GM23338 (cell line): Measurements from ENCODE around the gene CAMTA1. TPM values are rescaled to one million over a fixed set of nuclear protein-coding genes. Genes with fewer than 3 reads are reported as not detected.

Experiments
- ATAC-seq: fragments of 200-7000 bp; cut with Tn5 transposase; 3 replicates; pipeline ENCODE4 v1.9.1; 2020
- DNase-seq: peaks from one replicate; pipeline ENCODE4 v3.0.0-alpha.2; 2015; ENCODE audit warnings: low spot score
- H2AFZ ChIP-seq: fragments of 200-600 bp; sonication (generic); 2 replicates; pipeline ENCODE4 v1.8.0; 2016; ENCODE audit warnings: antibody characterized with exemption, mild to moderate bottlenecking, moderate library complexity
- H3F3A ChIP-seq: fragments of 200-600 bp; sonication (generic); replicated peaks from 2 replicates; pipeline ENCODE4 v1.8.0; 2017; ENCODE audit warnings: antibody characterized with exemption, mixed run types, low read depth
- H3K27ac ChIP-seq: fragments of 200-600 bp; sonication (generic); 2 replicates; pipeline ENCODE4 v1.6.1; 2016; ENCODE audit warnings: low read depth
- H3K27me3 ChIP-seq: fragments of 200-600 bp; sonication (generic); 2 replicates; pipeline ENCODE4 v1.8.0; 2016; ENCODE audit warnings: mild to moderate bottlenecking, mixed run types, moderate library complexity; ENCODE audit not compliant: insufficient read depth
- H3K36me3 ChIP-seq: fragments of 200-600 bp; sonication (generic); 2 replicates; pipeline ENCODE4 v1.8.0; 2016; ENCODE audit warnings: mild to moderate bottlenecking; ENCODE audit not compliant: insufficient read depth
- H3K4me1 ChIP-seq: fragments of 200-600 bp; sonication (generic); 2 replicates; pipeline ENCODE4 v1.8.0; 2016; ENCODE audit warnings: mild to moderate bottlenecking, moderate library complexity; ENCODE audit not compliant: insufficient read depth
- H3K4me2 ChIP-seq: fragments of 200-600 bp; sonication (generic); 2 replicates; pipeline ENCODE4 v1.7.1; 2017; ENCODE audit warnings: mixed run types
- H3K4me3 ChIP-seq: fragments of 200-600 bp; sonication (generic); 2 replicates; pipeline ENCODE4 v1.6.1; 2016; ENCODE audit warnings: mixed run types
- H3K79me2 ChIP-seq: fragments of 200-600 bp; sonication (generic); replicated peaks from 2 replicates; pipeline ENCODE4 v1.8.0; 2017; ENCODE audit warnings: mild to moderate bottlenecking; ENCODE audit not compliant: insufficient read depth
- H3K9me2 ChIP-seq: fragments of 200-600 bp; sonication (generic); 2 replicates; pipeline ENCODE4 v1.8.0; 2017; ENCODE audit not compliant: insufficient read depth
- H4K20me1 ChIP-seq: fragments of 200-600 bp; sonication (generic); replicated peaks from 2 replicates; pipeline ENCODE4 v1.8.0; 2017; ENCODE audit warnings: mild to moderate bottlenecking; ENCODE audit not compliant: insufficient read depth
- H3K27ac Mint-ChIP-seq: 2 replicates; pipeline ENCODE4 v1.8.0; 2020; ENCODE audit warnings: inconsistent platforms, mild to moderate bottlenecking, moderate library complexity, mixed read lengths
- H3K27me3 Mint-ChIP-seq: 3 replicates; pipeline ENCODE4 v1.8.0; 2022; ENCODE audit warnings: low read depth, mild to moderate bottlenecking, moderate library complexity, mixed read lengths, inconsistent platforms; ENCODE audit not compliant: insufficient read depth, poor library complexity
- H3K36me3 Mint-ChIP-seq: 3 replicates; pipeline ENCODE4 v1.8.0; 2021; ENCODE audit warnings: low read depth, mild to moderate bottlenecking, inconsistent platforms, moderate library complexity, mixed read lengths
- H3K4me1 Mint-ChIP-seq: 3 replicates; pipeline ENCODE4 v1.8.0; 2020; ENCODE audit warnings: mild to moderate bottlenecking, inconsistent platforms, mixed read lengths
- H3K4me3 Mint-ChIP-seq: 3 replicates; pipeline ENCODE4 v1.8.0; 2021; ENCODE audit warnings: moderate library complexity, mild to moderate bottlenecking, inconsistent platforms, mixed read lengths
- H3K9me3 Mint-ChIP-seq: 3 replicates; pipeline ENCODE4 v1.8.0; 2020; ENCODE audit warnings: moderate library complexity, mild to moderate bottlenecking, inconsistent platforms, mixed read lengths
- CREB1 ChIP-seq: fragments of 250-450 bp; sonication (Bioruptor Pico); IDR thresholded peaks from 2 replicates; pipeline ENCODE4 v1.5.0; 2020; ENCODE audit warnings: low read depth, mild to moderate bottlenecking, moderate library complexity
- CTCF ChIP-seq, 2 experiments: fragments of 200-600 bp in 1 of 2; sonication (generic) in 1 of 2; conservative IDR thresholded peaks; 2 replicates each; pipeline versions ENCODE4 v1.5.1 to v1.6.1; 2016 to 2017; ENCODE audit warnings: antibody characterized with exemption in 2 of 2, low read depth in 2 of 2, mild to moderate bottlenecking in 2 of 2, moderate library complexity in 1 of 2
- EZH2 ChIP-seq: fragments of 200-600 bp; sonication (generic); IDR thresholded peaks from one replicate; pipeline ENCODE4 v1.8.0; 2017; ENCODE audit warnings: antibody characterized with exemption, mild to moderate bottlenecking, low read depth; ENCODE audit not compliant: unreplicated experiment
- EZH2phosphoT487 ChIP-seq: fragments of 200-600 bp; sonication (generic); IDR thresholded peaks from one replicate; pipeline ENCODE4 v1.8.1; 2018; ENCODE audit warnings: antibody characterized with exemption; ENCODE audit not compliant: unreplicated experiment
- JUNB ChIP-seq: IDR thresholded peaks from one replicate; pipeline ENCODE4 v1.6.1; 2016; ENCODE audit warnings: antibody characterized with exemption; ENCODE audit not compliant: unreplicated experiment
- NANOG ChIP-seq: IDR thresholded peaks from 2 replicates; pipeline ENCODE4 v1.6.1; 2016; ENCODE audit warnings: antibody characterized with exemption, borderline replicate concordance
- POLR2AphosphoS5 ChIP-seq: IDR thresholded peaks from 2 replicates; pipeline ENCODE4 v1.6.1; 2016; ENCODE audit warnings: antibody characterized with exemption, low read depth
- REST ChIP-seq: IDR thresholded peaks from one replicate; pipeline ENCODE4 v1.6.1; 2018; ENCODE audit warnings: antibody characterized with exemption; ENCODE audit not compliant: unreplicated experiment
- STAT1 ChIP-seq: IDR thresholded peaks from one replicate; pipeline ENCODE4 v1.6.1; 2016; ENCODE audit warnings: antibody characterized with exemption; ENCODE audit not compliant: unreplicated experiment
- ZNF114 ChIP-seq: fragments of 250-450 bp; sonication (Bioruptor Pico); IDR thresholded peaks from 2 replicates; pipeline ENCODE4 v1.5.0; 2020; ENCODE audit warnings: mild to moderate bottlenecking, moderate library complexity
- ZNF331 ChIP-seq: fragments of 250-450 bp; sonication (Bioruptor Pico); IDR thresholded peaks from 2 replicates; pipeline ENCODE4 v1.5.0; 2020; ENCODE audit warnings: low read depth, mild to moderate bottlenecking, moderate library complexity
- polyA plus RNA-seq: library from polyadenylated mRNA; unstranded; fragments of >200 nt; fragmentation: Nextera tagmentation; extraction: Ambion mirVana; gene quantifications from 2 replicates; pipeline ENCODE4 v1.2.1, GENCODE V29; 2016
- total RNA-seq: library from RNA; depleted of rRNA; stranded (reverse); fragments of >200 nt; shearing (Covaris generic); gene quantifications from 2 replicates; pipeline ENCODE4 v1.2.3, GENCODE V29; 2014
- TF ChIP-seq, protein P1 (sequence below): IDR thresholded peaks from 2 replicates; pipeline ENCODE4 v1.6.1; 2016; ENCODE audit warnings: antibody characterized with exemption
- TF ChIP-seq, protein P2 (sequence below): fragments of 250-450 bp; sonication (Bioruptor Pico); IDR thresholded peaks from 2 replicates; pipeline ENCODE4 v1.5.0; 2020; ENCODE audit warnings: mild to moderate bottlenecking, moderate library complexity

The CAMTA1 gene
- total and polyA plus RNA-seq, 2 experiments from 2014 or later = 115 to 519 TPM

DNA sequence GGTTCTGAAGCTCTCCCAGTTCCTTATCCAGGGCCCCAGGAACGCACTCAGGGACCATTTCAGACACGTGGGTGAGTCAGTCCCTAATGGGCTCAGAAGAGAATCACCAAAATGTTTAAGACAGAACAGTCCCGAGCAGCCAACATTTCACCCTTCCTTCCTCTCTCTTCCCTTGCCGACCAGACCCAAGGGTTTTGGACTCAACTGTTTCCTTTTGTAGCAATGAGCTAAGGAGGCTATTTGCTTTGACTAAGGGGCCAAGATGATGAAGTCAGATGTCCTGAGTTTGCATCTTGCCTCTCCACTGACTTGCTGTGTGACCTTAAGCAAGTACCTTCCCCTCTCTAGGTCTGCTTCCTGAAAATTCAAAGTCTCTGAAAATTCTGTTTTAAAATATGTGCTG lies 513.5 kb downstream of the CAMTA1 start:
- H3K4me3 Mint-ChIP-seq = no peak overlapping the region; the same call in 2 of the 3 replicates
- H3K4me1 Mint-ChIP-seq = peaks cover 75% of the 10 kb centered on the region
- H3K9me3 Mint-ChIP-seq = peaks cover 7% of the 10 kb centered on the region
- Histone ChIP-seq H3K79me2 (no peaks in the 10 kb centered on the region), H3K4me2 (peak overlapping the region; percentile 56; the same call in 1 of the 2 replicates), H2AFZ (0 out of 2 replicates have a peak overlapping the region, but pooled peaks have one; percentile 14), H3K36me3 (no peaks in the 10 kb centered on the region), H3K27ac (peak overlapping the region; percentile 34; the same call in 1 of the 2 replicates), H3K4me3 (no peak overlapping the region), H3F3A (no peaks in the 10 kb centered on the region; the same call in 1 of the 2 replicates), H3K9me2 (peaks cover 9% of the 10 kb centered on the region; the same call in 1 of the 2 replicates), H3K4me1 (peaks cover 33% of the 10 kb centered on the region), H3K27me3 (no peaks in the 10 kb centered on the region), H4K20me1 (no peaks in the 10 kb centered on the region)
- DNase-seq = no peak
- H3K27me3 Mint-ChIP-seq = peaks cover 6% of the 10 kb centered on the region
- H3K27ac Mint-ChIP-seq = peak overlapping the region; percentile 96
- ATAC-seq = peak; percentile 24
- no peak for TF ChIP-seq EZH2
- no peak for TF ChIP-seq EZH2phosphoT487
- TF ChIP-seq, protein P1, sequence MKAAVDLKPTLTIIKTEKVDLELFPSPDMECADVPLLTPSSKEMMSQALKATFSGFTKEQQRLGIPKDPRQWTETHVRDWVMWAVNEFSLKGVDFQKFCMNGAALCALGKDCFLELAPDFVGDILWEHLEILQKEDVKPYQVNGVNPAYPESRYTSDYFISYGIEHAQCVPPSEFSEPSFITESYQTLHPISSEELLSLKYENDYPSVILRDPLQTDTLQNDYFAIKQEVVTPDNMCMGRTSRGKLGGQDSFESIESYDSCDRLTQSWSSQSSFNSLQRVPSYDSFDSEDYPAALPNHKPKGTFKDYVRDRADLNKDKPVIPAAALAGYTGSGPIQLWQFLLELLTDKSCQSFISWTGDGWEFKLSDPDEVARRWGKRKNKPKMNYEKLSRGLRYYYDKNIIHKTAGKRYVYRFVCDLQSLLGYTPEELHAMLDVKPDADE = no peak
- TF ChIP-seq JUNB = no peak
- no peak for TF ChIP-seq CTCF (conservative IDR thresholded peaks at IDR 0.05; ENCODE audit: low read depth in 2 of 2)
- TF ChIP-seq, protein P2, sequence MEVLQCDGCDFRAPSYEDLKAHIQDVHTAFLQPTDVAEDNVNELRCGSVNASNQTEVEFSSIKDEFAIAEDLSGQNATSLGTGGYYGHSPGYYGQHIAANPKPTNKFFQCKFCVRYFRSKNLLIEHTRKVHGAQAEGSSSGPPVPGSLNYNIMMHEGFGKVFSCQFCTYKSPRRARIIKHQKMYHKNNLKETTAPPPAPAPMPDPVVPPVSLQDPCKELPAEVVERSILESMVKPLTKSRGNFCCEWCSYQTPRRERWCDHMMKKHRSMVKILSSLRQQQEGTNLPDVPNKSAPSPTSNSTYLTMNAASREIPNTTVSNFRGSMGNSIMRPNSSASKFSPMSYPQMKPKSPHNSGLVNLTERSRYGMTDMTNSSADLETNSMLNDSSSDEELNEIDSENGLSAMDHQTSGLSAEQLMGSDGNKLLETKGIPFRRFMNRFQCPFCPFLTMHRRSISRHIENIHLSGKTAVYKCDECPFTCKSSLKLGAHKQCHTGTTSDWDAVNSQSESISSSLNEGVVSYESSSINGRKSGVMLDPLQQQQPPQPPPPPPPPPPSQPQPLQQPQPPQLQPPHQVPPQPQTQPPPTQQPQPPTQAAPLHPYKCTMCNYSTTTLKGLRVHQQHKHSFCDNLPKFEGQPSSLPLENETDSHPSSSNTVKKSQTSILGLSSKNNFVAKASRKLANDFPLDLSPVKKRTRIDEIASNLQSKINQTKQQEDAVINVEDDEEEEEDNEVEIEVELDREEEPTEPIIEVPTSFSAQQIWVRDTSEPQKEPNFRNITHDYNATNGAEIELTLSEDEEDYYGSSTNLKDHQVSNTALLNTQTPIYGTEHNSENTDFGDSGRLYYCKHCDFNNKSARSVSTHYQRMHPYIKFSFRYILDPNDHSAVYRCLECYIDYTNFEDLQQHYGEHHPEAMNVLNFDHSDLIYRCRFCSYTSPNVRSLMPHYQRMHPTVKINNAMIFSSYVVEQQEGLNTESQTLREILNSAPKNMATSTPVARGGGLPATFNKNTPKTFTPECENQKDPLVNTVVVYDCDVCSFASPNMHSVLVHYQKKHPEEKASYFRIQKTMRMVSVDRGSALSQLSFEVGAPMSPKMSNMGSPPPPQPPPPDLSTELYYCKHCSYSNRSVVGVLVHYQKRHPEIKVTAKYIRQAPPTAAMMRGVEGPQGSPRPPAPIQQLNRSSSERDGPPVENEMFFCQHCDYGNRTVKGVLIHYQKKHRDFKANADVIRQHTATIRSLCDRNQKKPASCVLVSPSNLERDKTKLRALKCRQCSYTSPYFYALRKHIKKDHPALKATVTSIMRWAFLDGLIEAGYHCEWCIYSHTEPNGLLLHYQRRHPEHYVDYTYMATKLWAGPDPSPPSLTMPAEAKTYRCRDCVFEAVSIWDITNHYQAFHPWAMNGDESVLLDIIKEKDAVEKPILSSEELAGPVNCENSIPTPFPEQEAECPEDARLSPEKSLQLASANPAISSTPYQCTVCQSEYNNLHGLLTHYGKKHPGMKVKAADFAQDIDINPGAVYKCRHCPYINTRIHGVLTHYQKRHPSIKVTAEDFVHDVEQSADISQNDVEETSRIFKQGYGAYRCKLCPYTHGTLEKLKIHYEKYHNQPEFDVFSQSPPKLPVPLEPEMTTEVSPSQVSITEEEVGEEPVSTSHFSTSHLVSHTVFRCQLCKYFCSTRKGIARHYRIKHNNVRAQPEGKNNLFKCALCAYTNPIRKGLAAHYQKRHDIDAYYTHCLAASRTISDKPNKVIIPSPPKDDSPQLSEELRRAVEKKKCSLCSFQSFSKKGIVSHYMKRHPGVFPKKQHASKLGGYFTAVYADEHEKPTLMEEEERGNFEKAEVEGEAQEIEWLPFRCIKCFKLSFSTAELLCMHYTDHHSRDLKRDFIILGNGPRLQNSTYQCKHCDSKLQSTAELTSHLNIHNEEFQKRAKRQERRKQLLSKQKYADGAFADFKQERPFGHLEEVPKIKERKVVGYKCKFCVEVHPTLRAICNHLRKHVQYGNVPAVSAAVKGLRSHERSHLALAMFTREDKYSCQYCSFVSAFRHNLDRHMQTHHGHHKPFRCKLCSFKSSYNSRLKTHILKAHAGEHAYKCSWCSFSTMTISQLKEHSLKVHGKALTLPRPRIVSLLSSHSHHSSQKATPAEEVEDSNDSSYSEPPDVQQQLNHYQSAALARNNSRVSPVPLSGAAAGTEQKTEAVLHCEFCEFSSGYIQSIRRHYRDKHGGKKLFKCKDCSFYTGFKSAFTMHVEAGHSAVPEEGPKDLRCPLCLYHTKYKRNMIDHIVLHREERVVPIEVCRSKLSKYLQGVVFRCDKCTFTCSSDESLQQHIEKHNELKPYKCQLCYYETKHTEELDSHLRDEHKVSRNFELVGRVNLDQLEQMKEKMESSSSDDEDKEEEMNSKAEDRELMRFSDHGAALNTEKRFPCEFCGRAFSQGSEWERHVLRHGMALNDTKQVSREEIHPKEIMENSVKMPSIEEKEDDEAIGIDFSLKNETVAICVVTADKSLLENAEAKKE (CRISPR knock-in tag) = no peak
- TF ChIP-seq STAT1 = no peak
- no peak for TF ChIP-seq REST
- TF ChIP-seq POLR2AphosphoS5 = no peak
- TF ChIP-seq CREB1 (CRISPR knock-in tag) = no peak
- no peak for TF ChIP-seq ZNF331 (CRISPR knock-in tag)
- no peak for TF ChIP-seq NANOG
- no peak for TF ChIP-seq ZNF114 (CRISPR knock-in tag)
- H3K36me3 Mint-ChIP-seq = peaks cover 5% of the 10 kb centered on the region; the same call in 2 of the 3 replicates
